Breast epithelium (tissue), 3 donors: Measurements from ENCODE around the gene GIPC3.

ENCODE experiments used
- POLR2A ChIP-seq: fragments of 450-650 bp; IDR thresholded peaks from one replicate; pipeline ENCODE4 v1.6.1; 2016; ENCODE audit warnings: antibody characterized with exemption, mild to moderate bottlenecking, moderate library complexity
- POLR2AphosphoS5 ChIP-seq, 3 donors: sonication (generic); formaldehyde crosslinking; IDR thresholded peaks; one replicate each; pipeline ENCODE4 v1.6.1; 2017; ENCODE audit warnings: antibody characterized with exemption in 3 of 3
- TF ChIP-seq, protein P1 (sequence below), 3 donors: fragments of 450-650 bp; IDR thresholded peaks; one replicate each; pipeline ENCODE4 v1.5.1; 2016 to 2017; ENCODE audit warnings: antibody characterized with exemption in 3 of 3, mild to moderate bottlenecking in 3 of 3, moderate library complexity in 3 of 3

DNA sequence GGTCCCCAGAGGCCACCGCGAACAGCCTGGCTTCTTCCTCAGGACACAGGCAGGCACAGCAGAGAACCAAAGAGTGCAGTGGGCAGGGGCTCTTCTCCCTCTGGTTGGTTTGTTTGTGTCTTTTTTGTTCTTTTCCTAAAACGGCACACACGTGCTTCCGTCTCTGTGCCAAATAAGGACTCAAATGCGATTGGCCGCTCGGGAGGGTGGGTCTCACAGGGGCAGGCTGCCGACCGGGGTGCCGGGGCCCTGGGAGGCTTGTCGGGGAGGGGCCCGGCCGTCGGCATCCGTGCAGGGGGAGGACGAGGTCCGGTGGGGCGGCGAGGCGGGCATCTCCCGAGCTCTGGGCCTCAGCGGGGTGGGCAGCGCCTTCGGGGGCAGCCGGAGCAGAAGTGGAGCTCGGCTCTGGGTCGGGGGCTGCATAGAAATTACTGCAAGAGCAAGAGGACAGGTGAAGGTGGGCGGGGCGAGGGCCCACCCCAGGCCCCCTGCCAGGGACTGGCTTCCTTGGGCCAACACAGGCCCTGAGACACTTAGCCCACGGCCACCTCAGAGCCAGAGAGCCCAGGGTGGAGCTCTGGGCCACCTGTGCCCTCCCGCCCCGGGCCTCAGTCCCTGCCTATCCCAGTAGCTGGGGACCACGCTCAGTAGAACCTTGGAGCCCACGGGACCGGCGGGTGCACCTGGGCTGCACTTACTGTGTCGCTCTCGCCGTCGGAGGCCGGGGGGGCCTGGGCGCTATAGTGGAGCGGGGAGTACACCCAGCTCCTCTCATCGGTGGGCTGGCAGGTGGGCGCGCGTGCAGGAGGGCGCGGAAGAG lies 47.7 kb downstream of the GIPC3 start:
- TF ChIP-seq, protein P1, sequence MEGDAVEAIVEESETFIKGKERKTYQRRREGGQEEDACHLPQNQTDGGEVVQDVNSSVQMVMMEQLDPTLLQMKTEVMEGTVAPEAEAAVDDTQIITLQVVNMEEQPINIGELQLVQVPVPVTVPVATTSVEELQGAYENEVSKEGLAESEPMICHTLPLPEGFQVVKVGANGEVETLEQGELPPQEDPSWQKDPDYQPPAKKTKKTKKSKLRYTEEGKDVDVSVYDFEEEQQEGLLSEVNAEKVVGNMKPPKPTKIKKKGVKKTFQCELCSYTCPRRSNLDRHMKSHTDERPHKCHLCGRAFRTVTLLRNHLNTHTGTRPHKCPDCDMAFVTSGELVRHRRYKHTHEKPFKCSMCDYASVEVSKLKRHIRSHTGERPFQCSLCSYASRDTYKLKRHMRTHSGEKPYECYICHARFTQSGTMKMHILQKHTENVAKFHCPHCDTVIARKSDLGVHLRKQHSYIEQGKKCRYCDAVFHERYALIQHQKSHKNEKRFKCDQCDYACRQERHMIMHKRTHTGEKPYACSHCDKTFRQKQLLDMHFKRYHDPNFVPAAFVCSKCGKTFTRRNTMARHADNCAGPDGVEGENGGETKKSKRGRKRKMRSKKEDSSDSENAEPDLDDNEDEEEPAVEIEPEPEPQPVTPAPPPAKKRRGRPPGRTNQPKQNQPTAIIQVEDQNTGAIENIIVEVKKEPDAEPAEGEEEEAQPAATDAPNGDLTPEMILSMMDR (IDR thresholded peaks at IDR 0.05), result no peak
- TF ChIP-seq POLR2A (no peak), POLR2AphosphoS5 (IDR thresholded peaks at IDR 0.05) (no peak)
